Measurements from ENCODE around the gene RAB27A.

RAB27A gene

GRCh38 chr15:55277116-55277564 is 12.5 kb downstream of the RAB27A start:
- no peak for TF ChIP-seq SIN3A (IDR thresholded peaks at IDR 0.05; ENCODE audit: borderline replicate concordance, insufficient read depth, low read length)
- TF ChIP-seq TAF1 (IDR thresholded peaks at IDR 0.05; ENCODE audit: borderline replicate concordance, insufficient read depth, low read length): no peak
- no peak for TF ChIP-seq FOXP2 (optimal IDR thresholded peaks at IDR 0.05; ENCODE audit: borderline replicate concordance, extremely low read depth, extremely low read length, insufficient read depth)
- TF ChIP-seq POLR2AphosphoS5 (IDR thresholded peaks at IDR 0.05; ENCODE audit: low read depth, low read length): no peak
- no peak for TF ChIP-seq REST (IDR thresholded peaks at IDR 0.05; ENCODE audit: insufficient read depth in 1 of 2, low read depth in 2 of 2, low read length in 2 of 2)

DNA sequence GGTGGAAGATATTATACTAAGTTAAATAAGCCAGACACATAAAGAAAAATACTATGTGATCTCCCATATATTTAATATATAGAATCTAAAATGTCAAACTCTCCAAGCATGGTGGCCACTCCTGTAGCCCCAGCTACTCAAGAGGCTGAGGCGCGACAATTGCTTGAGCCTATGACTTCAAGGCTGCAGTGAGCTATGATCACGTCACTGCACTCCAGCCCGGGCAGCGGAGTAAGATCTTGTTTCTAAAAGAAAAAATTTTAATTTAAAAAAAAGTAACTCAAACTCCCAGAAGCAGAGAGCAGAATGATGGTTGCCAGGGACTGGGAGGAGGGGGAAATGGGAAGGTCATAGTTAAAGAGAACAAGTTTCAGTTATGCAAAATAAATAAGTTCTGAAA is 13.3 kb downstream of the RAB27A start:
- TF ChIP-seq TAF1 (IDR thresholded peaks at IDR 0.05; ENCODE audit: borderline replicate concordance, insufficient read depth, low read length) (no peak), POLR2AphosphoS5 (IDR thresholded peaks at IDR 0.05; ENCODE audit: low read depth, low read length) (no peak), REST (IDR thresholded peaks at IDR 0.05; ENCODE audit: insufficient read depth in 1 of 2, low read depth in 2 of 2, low read length in 2 of 2) (no peak), SIN3A (IDR thresholded peaks at IDR 0.05; ENCODE audit: borderline replicate concordance, insufficient read depth, low read length) (no peak), FOXP2 (optimal IDR thresholded peaks at IDR 0.05; ENCODE audit: borderline replicate concordance, extremely low read depth, extremely low read length, insufficient read depth) (no peak)

GRCh38 chr15:55270291-55270690 is 19.3 kb downstream of the RAB27A start:
- TF ChIP-seq REST (IDR thresholded peaks at IDR 0.05; ENCODE audit: insufficient read depth in 1 of 2, low read depth in 2 of 2, low read length in 2 of 2) (no peak), SIN3A (IDR thresholded peaks at IDR 0.05; ENCODE audit: borderline replicate concordance, insufficient read depth, low read length) (no peak), TAF1 (IDR thresholded peaks at IDR 0.05; ENCODE audit: borderline replicate concordance, insufficient read depth, low read length) (no peak), FOXP2 (optimal IDR thresholded peaks at IDR 0.05; ENCODE audit: borderline replicate concordance, extremely low read depth, extremely low read length, insufficient read depth) (no peak), POLR2AphosphoS5 (IDR thresholded peaks at IDR 0.05; ENCODE audit: low read depth, low read length) (no peak)

DNA sequence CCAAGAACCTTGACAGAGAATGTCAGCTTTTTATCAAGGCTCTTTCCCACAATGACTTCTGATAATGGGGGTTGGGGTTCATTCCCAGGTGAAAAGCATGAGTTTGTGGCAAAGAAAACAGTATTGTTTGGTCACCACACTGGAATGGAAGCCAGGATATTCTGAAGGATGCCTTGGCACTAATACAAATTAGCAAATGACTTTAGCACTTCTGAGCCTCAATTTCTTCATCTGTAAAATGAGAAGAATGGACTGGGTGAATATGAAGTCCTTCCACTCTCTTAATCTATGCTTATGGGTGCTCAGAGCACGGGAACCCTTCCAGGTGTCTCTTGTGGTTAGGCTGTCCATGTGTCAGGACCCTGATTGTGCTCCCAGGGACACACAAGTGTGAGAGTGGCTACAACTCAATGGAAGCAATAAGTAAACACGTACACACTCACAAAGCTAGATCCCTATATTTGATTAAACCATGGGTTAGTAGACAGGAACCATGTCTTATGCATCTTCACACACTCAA is 21.4 kb downstream of the RAB27A start:
- no peak for TF ChIP-seq TAF1 (IDR thresholded peaks at IDR 0.05; ENCODE audit: borderline replicate concordance, insufficient read depth, low read length)

GRCh38 chr15:55267401-55268175 is 22.0 kb downstream of the RAB27A start:
- TF ChIP-seq TAF1 (IDR thresholded peaks at IDR 0.05; ENCODE audit: borderline replicate concordance, insufficient read depth, low read length): no peak
- no peak for TF ChIP-seq POLR2AphosphoS5 (IDR thresholded peaks at IDR 0.05; ENCODE audit: low read depth, low read length)
- no peak for TF ChIP-seq REST (IDR thresholded peaks at IDR 0.05; ENCODE audit: insufficient read depth in 1 of 2, low read depth in 2 of 2, low read length in 2 of 2)

All from PFSK-1 (cell line).